HL-60 (cell line): ENCODE measurements around the gene STON2.

Experiments used
- GABPA ChIP-seq: IDR thresholded peaks from 2 replicates; pipeline ENCODE4 v1.6.1; 2012; ENCODE audit warnings: low read depth
- TF ChIP-seq, protein P1 (sequence below): IDR thresholded peaks from one replicate; pipeline ENCODE4 v1.5.1; 2011; ENCODE audit warnings: low read length, control low read depth, inconsistent platforms; ENCODE audit not compliant: insufficient read depth
- TF ChIP-seq, protein P2 (sequence below): IDR thresholded peaks from 2 replicates; pipeline ENCODE4 v1.6.1; 2012; ENCODE audit warnings: low read depth; ENCODE audit not compliant: insufficient replicate concordance

DNA sequence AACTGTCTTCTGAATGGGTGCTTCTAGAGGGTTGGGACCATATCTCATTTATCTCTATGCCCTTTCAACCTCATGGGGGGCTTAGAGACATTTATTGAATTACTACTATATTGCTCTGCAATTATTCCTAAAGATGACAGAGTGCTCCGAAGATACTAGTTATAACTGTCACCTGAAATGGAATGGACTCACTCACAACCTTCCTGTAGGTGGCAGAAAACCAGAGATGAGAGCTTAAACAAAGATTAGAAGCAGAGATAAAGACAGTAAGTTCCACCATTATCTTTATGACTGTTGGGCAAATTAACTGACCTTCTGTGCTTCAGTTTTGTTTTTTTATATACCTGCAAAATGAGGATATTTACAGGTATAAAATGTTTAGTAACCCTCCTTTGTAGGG, 147.8 kb downstream of the STON2 start:
- TF ChIP-seq, protein P1, sequence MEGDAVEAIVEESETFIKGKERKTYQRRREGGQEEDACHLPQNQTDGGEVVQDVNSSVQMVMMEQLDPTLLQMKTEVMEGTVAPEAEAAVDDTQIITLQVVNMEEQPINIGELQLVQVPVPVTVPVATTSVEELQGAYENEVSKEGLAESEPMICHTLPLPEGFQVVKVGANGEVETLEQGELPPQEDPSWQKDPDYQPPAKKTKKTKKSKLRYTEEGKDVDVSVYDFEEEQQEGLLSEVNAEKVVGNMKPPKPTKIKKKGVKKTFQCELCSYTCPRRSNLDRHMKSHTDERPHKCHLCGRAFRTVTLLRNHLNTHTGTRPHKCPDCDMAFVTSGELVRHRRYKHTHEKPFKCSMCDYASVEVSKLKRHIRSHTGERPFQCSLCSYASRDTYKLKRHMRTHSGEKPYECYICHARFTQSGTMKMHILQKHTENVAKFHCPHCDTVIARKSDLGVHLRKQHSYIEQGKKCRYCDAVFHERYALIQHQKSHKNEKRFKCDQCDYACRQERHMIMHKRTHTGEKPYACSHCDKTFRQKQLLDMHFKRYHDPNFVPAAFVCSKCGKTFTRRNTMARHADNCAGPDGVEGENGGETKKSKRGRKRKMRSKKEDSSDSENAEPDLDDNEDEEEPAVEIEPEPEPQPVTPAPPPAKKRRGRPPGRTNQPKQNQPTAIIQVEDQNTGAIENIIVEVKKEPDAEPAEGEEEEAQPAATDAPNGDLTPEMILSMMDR, result no peak
- TF ChIP-seq GABPA, result no peak
- TF ChIP-seq, protein P2, sequence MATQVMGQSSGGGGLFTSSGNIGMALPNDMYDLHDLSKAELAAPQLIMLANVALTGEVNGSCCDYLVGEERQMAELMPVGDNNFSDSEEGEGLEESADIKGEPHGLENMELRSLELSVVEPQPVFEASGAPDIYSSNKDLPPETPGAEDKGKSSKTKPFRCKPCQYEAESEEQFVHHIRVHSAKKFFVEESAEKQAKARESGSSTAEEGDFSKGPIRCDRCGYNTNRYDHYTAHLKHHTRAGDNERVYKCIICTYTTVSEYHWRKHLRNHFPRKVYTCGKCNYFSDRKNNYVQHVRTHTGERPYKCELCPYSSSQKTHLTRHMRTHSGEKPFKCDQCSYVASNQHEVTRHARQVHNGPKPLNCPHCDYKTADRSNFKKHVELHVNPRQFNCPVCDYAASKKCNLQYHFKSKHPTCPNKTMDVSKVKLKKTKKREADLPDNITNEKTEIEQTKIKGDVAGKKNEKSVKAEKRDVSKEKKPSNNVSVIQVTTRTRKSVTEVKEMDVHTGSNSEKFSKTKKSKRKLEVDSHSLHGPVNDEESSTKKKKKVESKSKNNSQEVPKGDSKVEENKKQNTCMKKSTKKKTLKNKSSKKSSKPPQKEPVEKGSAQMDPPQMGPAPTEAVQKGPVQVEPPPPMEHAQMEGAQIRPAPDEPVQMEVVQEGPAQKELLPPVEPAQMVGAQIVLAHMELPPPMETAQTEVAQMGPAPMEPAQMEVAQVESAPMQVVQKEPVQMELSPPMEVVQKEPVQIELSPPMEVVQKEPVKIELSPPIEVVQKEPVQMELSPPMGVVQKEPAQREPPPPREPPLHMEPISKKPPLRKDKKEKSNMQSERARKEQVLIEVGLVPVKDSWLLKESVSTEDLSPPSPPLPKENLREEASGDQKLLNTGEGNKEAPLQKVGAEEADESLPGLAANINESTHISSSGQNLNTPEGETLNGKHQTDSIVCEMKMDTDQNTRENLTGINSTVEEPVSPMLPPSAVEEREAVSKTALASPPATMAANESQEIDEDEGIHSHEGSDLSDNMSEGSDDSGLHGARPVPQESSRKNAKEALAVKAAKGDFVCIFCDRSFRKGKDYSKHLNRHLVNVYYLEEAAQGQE, result no peak
